Fibroblast of villous mesenchyme (primary cell): ENCODE data around the gene ST6GALNAC4. TPM values are rescaled to one million over a fixed set of nuclear protein-coding genes. Genes with fewer than 3 reads are reported as not detected.

ENCODE experiments used
- DNase-seq: peaks from one replicate; pipeline ENCODE4 v3.0.0-alpha.2; 2010; ENCODE audit warnings: low read depth
- H3K4me3 ChIP-seq: 2 replicates; pipeline ENCODE4 v1.5.1; 2011; ENCODE audit warnings: low read depth, mild to moderate bottlenecking, low read length
- total RNA-seq: library from RNA; depleted of rRNA; stranded (reverse); fragments of >200 nt; gene quantifications from 2 replicates; pipeline ENCODE4 v1.2.3, GENCODE V29; 2012
- TF ChIP-seq, protein P1 (sequence below): IDR thresholded peaks from 2 replicates; pipeline ENCODE4 v1.5.1; 2012; ENCODE audit warnings: low read depth, mild to moderate bottlenecking, low read length; ENCODE audit not compliant: insufficient read depth

Gene ST6GALNAC4
- total RNA-seq, 1 donor, result 34.1 TPM

DNA sequence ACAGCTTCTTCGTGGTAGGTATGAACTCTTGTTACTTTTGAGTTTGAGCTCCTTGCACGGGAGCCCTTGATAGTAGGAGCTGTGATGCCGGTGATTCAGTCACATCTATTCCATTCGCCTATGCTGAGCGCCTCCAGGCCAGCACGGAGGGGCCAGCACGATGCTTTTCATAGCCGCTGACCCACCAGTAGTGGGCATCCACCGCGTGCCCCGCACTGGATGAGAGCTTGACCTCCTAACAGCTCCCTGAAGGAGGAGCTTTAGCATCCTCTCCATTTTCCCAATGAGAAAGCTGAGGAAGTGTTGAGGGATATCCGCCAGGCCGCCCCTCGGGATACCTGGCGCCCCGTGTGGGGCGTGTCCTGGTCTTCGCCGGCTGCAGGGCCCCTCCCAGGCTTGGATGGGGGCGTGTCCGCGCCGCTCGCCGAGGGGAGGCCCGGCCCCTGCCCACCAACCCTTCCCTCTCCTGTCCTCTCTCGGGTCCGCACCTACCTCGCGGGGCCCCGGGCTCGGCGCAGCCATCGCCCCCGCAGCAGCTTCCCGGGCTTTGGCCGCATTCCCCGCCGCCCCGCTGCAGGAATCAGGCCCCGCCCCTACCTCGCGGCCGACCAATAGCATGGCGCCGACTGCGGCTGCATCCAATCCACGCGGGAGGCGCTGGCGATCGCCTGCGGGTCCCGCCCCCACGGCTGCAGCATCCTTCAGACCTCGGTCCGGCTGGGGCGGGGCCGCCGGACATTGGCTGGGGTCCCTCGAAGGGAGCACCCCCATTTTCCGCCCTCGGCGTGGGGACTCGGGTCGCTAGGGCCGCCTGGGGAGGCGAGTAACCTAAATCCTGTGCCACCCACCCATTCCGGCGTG lies 13.6 kb upstream of the ST6GALNAC4 start, which contains the start of gene PIP5KL1:
Gene PIP5KL1, minus strand, starts transcription at position 547 of the 861 bp plus-strand sequence. Its CDS starts 25 bp downstream, at position 522.
- peak within 1 kb of the TSS; percentile 68 for H3K4me3 ChIP-seq
- DNase-seq, result peak; percentile 84

DNA sequence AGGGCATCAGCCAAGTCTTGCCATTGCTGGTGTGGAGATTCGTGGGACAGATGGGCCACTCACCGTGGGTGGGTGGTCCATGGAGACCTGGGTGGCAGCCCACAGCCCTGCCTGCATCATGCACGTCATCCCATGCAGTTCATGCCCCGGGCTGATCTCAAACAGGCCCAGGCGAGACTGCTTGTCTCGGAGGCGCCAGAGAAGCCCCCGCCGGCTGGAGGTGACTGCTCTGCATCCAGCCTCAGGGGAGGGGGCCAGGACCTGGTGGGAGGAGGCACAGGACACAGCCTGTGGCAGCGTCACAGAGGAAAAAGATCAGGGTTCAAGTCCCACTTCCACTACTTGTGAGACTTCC lies 12.8 kb upstream of the ST6GALNAC4 start:
- DNase-seq, result no peak
- H3K4me3 ChIP-seq, result no peak overlapping the region
- TF ChIP-seq, protein P1, sequence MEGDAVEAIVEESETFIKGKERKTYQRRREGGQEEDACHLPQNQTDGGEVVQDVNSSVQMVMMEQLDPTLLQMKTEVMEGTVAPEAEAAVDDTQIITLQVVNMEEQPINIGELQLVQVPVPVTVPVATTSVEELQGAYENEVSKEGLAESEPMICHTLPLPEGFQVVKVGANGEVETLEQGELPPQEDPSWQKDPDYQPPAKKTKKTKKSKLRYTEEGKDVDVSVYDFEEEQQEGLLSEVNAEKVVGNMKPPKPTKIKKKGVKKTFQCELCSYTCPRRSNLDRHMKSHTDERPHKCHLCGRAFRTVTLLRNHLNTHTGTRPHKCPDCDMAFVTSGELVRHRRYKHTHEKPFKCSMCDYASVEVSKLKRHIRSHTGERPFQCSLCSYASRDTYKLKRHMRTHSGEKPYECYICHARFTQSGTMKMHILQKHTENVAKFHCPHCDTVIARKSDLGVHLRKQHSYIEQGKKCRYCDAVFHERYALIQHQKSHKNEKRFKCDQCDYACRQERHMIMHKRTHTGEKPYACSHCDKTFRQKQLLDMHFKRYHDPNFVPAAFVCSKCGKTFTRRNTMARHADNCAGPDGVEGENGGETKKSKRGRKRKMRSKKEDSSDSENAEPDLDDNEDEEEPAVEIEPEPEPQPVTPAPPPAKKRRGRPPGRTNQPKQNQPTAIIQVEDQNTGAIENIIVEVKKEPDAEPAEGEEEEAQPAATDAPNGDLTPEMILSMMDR, result no peak

More for the DNA sequence above, 13.6 kb upstream of the ST6GALNAC4 start, which contains the start of gene PIP5KL1:
- TF ChIP-seq, protein P1, result peak; percentile 12

DNA sequence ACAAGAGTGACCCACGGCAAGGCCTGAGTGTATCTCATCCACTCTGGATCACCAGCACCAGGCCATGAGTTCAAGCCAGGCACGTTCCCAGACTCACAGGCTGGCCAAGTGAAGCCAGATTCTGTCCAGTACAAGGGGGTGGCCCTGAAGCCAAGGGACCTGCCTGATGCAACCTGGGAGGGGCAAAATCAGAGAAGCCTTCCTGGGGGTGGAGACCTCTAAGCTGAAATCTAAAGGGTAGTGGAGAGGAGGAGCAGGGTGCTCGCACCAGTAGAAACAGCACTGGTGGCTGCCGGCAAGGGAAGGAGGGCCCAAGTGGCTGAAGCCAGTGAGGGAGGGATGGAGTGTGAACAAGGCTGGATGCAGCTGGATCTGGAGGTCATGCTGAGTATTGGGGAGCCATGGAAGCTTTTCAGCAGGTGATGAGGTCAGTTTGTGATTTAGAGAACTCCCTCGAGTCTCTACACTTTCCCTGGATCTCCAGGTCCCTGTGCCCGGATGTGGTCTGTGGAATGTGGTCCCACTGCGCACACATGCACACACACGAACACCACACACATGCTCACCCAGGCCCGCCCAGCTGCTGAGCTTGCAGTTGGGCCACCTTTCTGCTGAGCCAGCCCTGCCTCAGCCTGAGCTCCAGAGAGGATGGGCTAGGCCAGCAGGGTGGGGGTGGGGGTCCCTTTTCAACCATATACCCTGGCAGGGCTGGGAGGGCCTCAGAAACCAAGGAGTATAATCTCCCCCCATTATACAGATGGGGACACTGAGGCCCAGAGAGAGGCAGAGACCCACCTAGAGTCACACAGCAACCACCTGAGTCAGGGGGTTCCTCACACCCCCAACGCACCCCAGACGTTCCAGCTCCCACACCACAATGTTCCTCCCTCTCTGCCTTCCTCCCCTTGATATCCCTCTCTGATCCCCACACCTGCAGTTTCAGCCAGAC lies 12.1 kb upstream of the ST6GALNAC4 start:
- TF ChIP-seq, protein P1, result no peak
- no peak overlapping the region for H3K4me3 ChIP-seq
- no peak for DNase-seq

DNA sequence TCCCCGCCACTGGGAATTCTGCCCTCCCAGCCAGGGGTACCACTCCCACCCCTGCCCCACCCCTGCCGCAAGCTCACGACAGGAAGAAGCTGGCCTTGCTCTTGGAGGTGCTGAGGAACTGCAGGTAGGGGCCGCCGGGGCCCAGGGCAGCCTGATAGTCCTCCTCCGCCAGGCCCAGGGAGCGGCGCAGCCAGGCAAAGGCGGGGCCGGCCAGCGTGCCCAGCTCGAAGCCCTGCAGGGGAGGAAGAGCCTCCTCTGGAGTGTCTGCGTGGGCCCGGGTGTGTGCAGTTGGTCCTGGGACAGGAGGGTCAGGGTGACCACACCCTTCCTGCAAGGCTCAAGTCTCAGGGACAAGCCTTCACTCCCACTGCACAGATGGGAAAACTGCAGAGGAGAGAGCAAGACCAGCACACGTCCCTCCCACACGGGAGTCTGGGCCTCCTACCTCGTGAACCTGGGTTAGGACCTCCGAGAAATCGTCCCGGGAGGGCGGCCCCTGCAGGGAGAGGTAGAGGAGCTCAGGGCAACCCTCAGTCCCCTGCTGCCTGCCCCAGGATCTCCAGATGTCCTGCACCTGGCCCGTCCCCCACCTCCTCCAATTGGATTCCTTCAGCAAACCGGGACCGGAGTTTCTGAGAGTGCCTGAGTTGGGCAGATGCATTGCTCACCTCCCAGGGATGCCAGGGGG lies 11.3 kb upstream of the ST6GALNAC4 start:
- TF ChIP-seq, protein P1, result no peak
- H3K4me3 ChIP-seq, result no peak overlapping the region
- DNase-seq, result no peak

DNA sequence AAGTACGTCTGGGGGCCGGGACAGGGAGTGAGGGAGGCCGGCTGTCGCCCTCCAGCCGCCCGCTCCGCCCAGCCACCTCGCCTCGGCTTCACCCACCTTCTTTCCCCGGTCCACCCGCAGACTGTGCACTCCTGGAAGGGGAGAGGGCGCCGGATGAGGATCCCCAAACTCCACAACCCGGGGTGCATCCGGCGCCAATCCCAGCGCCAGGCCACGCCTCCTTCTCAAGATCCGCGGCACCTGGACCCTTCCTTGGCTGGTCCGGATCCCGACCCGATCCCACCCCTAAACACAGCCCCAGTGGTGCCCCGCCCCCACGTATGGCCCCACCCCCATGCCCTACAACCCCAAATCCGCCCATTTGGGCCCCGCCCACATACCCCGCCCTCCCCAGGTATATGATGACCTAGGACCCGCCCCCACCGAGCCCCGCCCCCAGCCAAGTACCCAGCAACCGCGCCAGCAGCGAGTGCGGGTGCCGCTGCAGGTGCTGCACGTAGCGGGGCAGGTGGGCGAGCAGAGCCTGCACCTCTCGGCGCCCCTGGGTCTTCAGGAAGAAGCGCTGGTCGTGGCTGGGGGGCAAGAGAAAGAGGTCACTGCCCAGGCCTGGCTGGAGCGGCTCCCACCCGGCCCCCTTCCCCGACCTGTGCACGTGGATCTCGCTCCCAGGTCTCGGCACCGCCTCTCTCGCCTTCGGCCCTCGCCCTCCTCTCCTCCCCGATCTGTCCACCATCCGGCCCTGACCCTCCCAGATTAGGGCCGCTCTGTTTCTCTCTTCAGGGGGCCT lies 10.6 kb upstream of the ST6GALNAC4 start:
- H3K4me3 ChIP-seq, result peak overlapping the region; percentile 46
- TF ChIP-seq, protein P1, result no peak
- no peak for DNase-seq

DNA sequence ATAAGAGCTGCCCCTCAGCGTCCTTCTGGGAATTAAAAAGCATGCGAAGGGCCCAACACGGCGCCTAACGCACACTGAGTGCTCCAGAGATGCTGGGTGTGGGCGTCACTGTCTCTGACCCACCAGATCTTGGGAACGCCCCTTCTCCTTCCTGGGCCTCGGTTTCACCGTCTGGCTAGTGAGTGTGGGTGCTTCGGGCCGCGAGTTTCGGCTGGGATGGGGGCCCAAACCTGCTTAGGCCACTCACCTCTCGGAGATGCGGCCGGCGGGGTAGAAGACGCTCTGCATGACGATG lies 10.0 kb upstream of the ST6GALNAC4 start:
- DNase-seq, result no peak
- TF ChIP-seq, protein P1, result no peak
- H3K4me3 ChIP-seq, result peak overlapping the region; percentile 46
